Amniotic stem cell (primary cell): Measurements from ENCODE around the gene ASB7.

Experiments used
- DNase-seq: peaks from one replicate; lab custom pipeline; 2025; lab: John Stamatoyannopoulos, UW

Gene ASB7

GRCh38 chr15:100686021-100686724 is 83.8 kb downstream of the ASB7 start:
- no peak for DNase-seq

- DNase-seq, result no peak
Measured at GRCh38 chr15:100686725-100687473, 84.5 kb downstream of the ASB7 start.

GRCh38 chr15:100687582-100688141 is 85.3 kb downstream of the ASB7 start:
- peak; percentile 49 for DNase-seq

GRCh38 chr15:100688549-100689120 is 86.2 kb downstream of the ASB7 start:
- no peak for DNase-seq

- no peak for DNase-seq
Measured at GRCh38 chr15:100689131-100689899, 86.9 kb downstream of the ASB7 start.

GRCh38 chr15:100690032-100690794 is 87.8 kb downstream of the ASB7 start:
- no peak for DNase-seq

- DNase-seq, result no peak
Measured at GRCh38 chr15:100690795-100691158, 88.4 kb downstream of the ASB7 start.

- DNase-seq, result no peak
Measured at GRCh38 chr15:100691321-100691720, 88.9 kb downstream of the ASB7 start.

- no peak for DNase-seq
Measured at GRCh38 chr15:100692246-100692645, 89.9 kb downstream of the ASB7 start.

GRCh38 chr15:100692671-100693070 is 90.3 kb downstream of the ASB7 start:
- DNase-seq, result no peak

- no peak for DNase-seq
Measured at GRCh38 chr15:100693451-100693850, 91.1 kb downstream of the ASB7 start.

- no peak for DNase-seq
Measured at GRCh38 chr15:100694381-100695021, 92.1 kb downstream of the ASB7 start.

- no peak for DNase-seq
Measured at GRCh38 chr15:100695048-100695447, 92.7 kb downstream of the ASB7 start.

- no peak for DNase-seq
Measured at GRCh38 chr15:100696452-100696851, 94.1 kb downstream of the ASB7 start.
